Activated CD8-positive, alpha-beta memory T cell treated with anti-CD3 and anti-CD28 coated beads, Interleukin-2, amount 10 ng/mL, durations not matched to agents 7 days and 5 days (primary cell): ENCODE measurements around the gene RBM38. TPM values are rescaled to one million over a fixed set of nuclear protein-coding genes. Genes with fewer than 3 reads are reported as not detected.

Experiments
- ATAC-seq: fragments of 150-1000 bp; cut with Tn5 transposase; one replicate; pipeline ENCODE4 v1.10.0; 2021; ENCODE audit warnings: moderate library complexity
- CTCF ChIA-PET: fragments of 350-600 bp; sonication (Branson Sonifier 250); formaldehyde crosslinking; loops from one replicate; lab custom pipeline; 2021; ENCODE audit warnings: antibody characterized with exemption; lab: Charles Lee
- DNase-seq: peaks from one replicate; pipeline ENCODE4 v3.0.0-alpha.2; 2020
- H3K27ac Mint-ChIP-seq: one replicate; pipeline ENCODE4 v1.8.0; 2021; ENCODE audit warnings: mild to moderate bottlenecking, mixed read lengths
- H3K27me3 Mint-ChIP-seq: one replicate; pipeline ENCODE4 v1.8.0; 2021; ENCODE audit warnings: mixed read lengths
- H3K36me3 Mint-ChIP-seq: one replicate; pipeline ENCODE4 v1.8.0; 2021; ENCODE audit warnings: mild to moderate bottlenecking, mixed read lengths
- H3K4me1 Mint-ChIP-seq: one replicate; pipeline ENCODE4 v1.8.0; 2021; ENCODE audit warnings: mixed read lengths
- H3K4me3 Mint-ChIP-seq: one replicate; pipeline ENCODE4 v1.8.0; 2021; ENCODE audit warnings: mild to moderate bottlenecking, moderate library complexity, mixed read lengths
- H3K9me3 Mint-ChIP-seq: one replicate; pipeline ENCODE4 v1.8.0; 2022; ENCODE audit warnings: low read depth, mixed read lengths
- total RNA-seq, 2 experiments: library from RNA; stranded (reverse); gene quantifications; one replicate each; pipeline ENCODE4 v1.2.3, GENCODE V29; 2021

RBM38 gene
- total RNA-seq, 2 experiments from 2014 or later: 74.8 to 91.9 TPM

DNA sequence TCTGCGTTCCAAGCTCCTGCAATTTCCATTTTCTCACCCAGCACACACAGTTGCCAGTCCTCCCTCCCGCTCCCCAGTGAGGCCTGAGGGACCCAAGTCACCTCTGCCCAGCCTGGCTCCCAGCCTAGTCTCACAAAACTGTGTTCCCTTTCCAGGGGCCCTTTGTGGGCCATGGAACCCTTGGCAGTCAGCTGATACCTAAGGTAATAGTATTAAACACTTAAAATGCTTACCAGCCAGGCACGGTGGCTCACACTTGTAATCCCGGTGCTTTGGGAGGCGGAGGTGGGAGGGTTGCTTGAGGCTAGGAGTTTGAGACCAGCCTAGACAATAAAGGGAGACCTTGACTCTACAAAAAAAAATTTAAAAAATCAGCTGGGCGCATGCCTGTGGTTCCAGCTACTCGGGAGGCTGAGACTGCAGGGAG lies 3.2 kb upstream of the RBM38 start:
- Mint-ChIP-seq H3K9me3 (no peaks in the 10 kb centered on the region), H3K4me3 (no peak overlapping the region), H3K36me3 (peaks cover 8% of the 10 kb centered on the region), H3K4me1 (peaks cover 23% of the 10 kb centered on the region), H3K27me3 (no peaks in the 10 kb centered on the region), H3K27ac (no peak overlapping the region)
- DNase-seq (no peak), ATAC-seq (no peak)
- CTCF ChIA-PET: interaction anchor here (0.9 to 3.9 kb wide), 3 partner anchors 48 to 111 kb away, joined by 4 to 20 read pairs (median 4); no protein-coding TSS in a partner anchor

DNA sequence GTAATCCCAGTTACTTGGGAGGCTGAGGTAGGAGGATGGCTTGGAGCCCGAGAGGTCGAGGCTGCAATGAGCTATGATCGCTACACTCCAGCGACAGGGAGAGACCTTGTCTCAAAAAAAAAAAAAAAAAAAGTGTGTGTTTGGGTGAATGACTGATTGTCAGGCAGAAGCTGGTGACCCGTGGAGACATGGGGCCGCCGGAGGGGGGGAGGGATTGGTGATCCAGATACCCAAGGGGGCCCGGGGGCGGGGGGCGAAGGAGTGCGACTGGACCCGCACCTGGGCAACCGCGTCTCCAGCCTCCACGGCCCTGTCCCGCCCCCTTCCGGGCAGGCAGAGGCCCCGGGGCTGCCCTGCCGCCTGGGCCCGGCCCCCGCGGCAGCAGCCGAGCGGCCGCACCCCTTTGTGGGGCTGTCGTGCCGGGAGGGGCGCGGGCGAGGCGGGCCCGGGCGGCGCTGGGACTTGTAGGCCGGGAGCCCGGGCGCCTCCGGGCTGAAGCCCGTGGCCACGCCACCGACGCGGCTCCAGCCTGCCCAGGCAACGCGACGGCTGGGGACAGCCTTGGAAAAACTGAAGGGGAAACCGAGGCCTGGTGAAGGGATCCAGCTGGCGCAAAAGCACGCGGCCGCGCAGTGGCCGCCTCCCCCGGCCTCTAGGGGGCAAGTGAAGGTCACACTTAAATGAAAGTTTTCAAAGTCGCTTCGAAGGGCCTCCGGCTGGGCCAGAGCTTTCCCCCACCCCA lies 2.1 kb upstream of the RBM38 start:
- Mint-ChIP-seq H3K4me3 (peak overlapping the region; percentile 71), H3K9me3 (no peaks in the 10 kb centered on the region), H3K36me3 (peaks cover 19% of the 10 kb centered on the region), H3K4me1 (peaks cover 28% of the 10 kb centered on the region), H3K27me3 (no peaks in the 10 kb centered on the region), H3K27ac (peak overlapping the region; percentile 93)
- CTCF ChIA-PET: interaction anchor here (0.6 to 3.9 kb wide), 14 partner anchors 7 to 1020 kb away, joined by 3 to 20 read pairs (median 4); no protein-coding TSS in a partner anchor
- ATAC-seq (peak; percentile 12), DNase-seq (peak; percentile 67)

DNA sequence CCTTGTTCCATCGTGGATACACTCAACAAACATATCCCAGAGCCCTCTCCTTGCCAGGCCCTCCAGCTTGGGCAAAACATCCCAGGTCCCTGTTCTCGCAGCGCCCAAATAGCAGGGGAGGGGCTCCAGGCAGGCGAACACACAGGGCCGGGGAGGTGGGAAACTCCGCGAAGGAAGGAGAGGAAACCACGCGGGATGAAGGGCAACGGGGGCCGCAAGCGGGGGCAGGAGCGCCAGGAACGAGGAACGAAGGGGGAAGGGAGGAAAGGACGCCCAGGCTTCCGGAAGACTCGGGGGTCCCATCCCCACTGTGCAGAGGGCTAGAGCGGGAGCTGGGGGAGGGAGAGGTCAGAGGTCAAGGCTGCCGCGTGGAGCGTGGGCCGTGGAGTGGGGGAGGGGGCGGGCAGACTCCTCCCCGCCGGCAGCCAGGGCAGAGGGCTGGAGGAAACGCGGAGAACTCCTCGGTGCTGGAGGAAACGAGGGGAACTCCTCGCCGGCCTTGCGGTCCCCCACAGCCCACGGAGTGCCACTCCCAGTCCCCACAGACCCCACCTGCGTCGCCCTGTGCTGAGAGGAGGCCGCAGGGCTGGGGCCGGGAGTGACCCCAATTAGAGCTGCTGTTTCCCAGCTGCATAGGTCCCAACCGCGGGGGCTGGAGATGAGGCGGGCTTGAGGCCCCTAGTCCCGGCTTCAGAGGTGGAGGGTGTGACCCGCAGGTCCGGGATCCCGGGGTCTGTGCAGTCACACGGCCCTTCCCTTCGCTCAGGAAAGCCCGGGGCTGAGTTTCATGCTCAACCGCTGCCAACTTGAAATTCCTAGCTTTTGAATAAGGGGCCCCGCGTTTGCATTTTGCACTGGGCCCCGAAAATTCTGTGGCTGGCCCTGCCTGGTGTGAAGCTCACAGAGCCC lies 1.2 kb upstream of the RBM38 start:
- no peaks in the 10 kb centered on the region for H3K9me3 Mint-ChIP-seq
- peaks cover 26% of the 10 kb centered on the region for H3K36me3 Mint-ChIP-seq
- no peaks in the 10 kb centered on the region for H3K27me3 Mint-ChIP-seq
- peak overlapping the region; percentile 93 for H3K27ac Mint-ChIP-seq
- H3K4me1 Mint-ChIP-seq: peaks cover 34% of the 10 kb centered on the region
- H3K4me3 Mint-ChIP-seq: peak overlapping the region; percentile 71
- DNase-seq: peak; percentile 75
- no peak for ATAC-seq
- CTCF ChIA-PET: interaction anchor here (0.6 to 3.9 kb wide), 15 partner anchors 8 to 230 kb away, joined by 3 to 20 read pairs (median 4); partner anchors contain the start of gene ZBP1

DNA sequence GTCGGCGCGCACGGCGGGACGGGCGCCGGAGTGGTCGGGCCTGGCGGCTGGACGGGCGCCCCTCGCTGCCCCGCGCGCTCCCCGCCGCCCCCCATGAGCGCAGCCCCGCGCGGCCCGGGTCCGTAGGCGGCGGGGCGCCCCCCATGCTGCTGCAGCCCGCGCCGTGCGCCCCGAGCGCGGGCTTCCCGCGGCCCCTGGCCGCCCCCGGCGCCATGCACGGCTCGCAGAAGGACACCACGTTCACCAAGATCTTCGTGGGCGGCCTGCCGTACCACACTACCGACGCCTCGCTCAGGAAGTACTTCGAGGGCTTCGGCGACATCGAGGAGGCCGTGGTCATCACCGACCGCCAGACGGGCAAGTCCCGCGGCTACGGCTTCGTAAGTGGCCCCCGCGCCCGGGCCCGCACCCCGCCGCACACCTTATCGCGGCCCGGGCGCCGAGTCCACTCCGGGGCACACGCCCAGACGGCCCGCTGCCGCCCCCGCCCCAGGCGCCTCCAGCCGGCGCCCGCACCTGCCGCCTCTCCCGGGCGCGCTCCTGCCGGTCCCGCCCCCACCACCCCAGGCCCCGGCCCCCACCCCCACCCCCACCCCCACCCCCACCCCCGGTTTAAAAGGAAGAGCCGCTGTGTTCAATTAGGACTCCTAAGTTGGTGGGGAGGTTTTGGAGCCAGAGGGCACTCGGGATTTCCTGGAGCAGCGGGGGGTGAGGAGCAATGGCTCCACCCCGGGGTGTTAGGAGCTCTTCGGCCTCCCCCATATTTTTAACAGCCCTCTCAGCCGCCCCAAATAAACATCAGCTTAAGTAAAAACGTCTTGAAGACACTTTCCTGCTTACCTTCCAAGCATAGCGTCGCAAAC lies 474 bp downstream of the RBM38 start:
- Mint-ChIP-seq H3K36me3 (peaks cover 40% of the 10 kb centered on the region), H3K4me1 (peaks cover 47% of the 10 kb centered on the region), H3K4me3 (peak overlapping the region; percentile 78), H3K27me3 (no peaks in the 10 kb centered on the region), H3K9me3 (no peaks in the 10 kb centered on the region), H3K27ac (peak overlapping the region; percentile 90)
- CTCF ChIA-PET: interaction anchor here (0.7 to 3.9 kb wide), 11 partner anchors 10 to 228 kb away, joined by 3 to 24 read pairs (median 7); partner anchors contain the start of gene ZBP1
- ATAC-seq (peak; percentile 5), DNase-seq (peak; percentile 58)

DNA sequence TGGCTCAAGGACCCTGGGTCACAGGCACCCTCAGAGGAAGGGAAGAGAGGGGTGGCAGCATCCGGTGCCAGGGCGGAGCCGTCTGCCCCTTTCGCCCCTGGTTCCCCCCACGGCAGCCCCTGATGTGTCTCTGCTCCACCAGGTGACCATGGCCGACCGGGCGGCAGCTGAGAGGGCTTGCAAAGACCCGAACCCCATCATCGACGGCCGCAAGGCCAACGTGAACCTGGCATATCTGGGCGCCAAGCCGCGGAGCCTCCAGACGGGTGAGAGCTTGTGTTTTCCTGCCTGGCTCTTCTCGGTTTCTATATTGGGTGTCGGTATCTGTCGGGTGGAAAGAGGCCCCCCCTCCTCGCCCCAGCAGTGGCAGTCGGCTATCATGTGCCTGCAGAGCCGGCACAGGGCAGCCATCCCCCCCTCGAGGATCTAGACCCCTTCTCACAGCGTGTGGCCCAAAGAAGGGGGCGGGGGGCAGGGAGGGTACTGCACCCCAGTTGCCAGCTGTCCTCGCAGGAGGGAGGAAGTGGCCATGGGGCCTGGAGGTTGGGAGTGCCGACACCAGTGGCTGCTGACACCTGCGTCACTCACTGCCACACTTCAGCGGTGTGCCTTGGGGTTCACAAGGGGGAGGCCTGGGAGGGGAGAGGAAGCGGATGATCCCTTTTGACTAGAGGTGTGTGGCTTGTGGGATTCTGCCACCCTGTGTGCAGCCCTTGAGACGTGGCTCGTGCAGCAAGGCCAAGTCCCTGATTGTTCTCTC lies 1.5 kb downstream of the RBM38 start:
- peak overlapping the region; percentile 90 for H3K27ac Mint-ChIP-seq
- ATAC-seq: peak; percentile 51
- H3K27me3 Mint-ChIP-seq: no peaks in the 10 kb centered on the region
- peaks cover 57% of the 10 kb centered on the region for H3K4me1 Mint-ChIP-seq
- H3K4me3 Mint-ChIP-seq: peak overlapping the region; percentile 78
- no peaks in the 10 kb centered on the region for H3K9me3 Mint-ChIP-seq
- peak; percentile 96 for DNase-seq
- H3K36me3 Mint-ChIP-seq: peaks cover 50% of the 10 kb centered on the region
- CTCF ChIA-PET: interaction anchor here (0.8 to 3.9 kb wide), 8 partner anchors 9 to 227 kb away, joined by 3 to 24 read pairs (median 6); partner anchors contain the start of gene ZBP1

DNA sequence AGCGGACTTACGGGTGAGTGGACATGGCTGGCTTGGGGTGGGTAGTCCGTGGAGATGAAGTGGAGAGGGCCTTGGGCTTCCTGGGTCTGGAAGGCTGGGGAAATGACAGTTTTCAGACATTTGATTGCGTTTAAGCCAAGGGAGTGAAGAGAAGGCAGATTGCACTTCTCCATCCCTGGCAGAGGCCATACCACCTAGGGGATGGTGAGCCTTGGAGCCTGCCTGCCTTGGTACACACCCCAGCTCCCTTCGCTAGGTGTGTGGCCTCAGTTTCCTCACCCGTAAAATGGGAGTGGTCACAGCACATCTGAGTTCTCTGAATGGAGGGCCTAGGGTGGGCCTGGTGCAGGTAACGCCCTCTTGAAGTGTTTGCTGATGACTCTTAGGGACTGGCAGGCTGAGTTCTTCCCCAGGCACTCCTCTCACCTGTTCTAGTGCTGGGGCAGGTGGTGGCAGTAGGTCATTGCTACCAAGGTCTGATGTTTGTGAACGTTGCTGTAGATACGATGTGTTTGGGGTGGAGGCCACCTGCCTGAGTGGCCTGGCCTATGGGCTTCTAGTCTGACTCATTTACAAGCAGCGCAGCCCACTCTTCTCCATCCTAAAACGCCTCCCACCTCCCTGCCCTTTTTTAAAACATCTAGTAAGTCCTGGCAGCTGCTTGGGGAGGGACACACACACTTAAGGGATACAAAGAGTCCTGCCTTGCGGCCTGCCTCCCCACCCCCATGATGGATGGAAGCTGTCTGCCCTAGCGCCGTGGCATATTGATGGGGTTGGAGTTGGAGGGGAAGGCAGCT lies 2.3 kb downstream of the RBM38 start:
- H3K4me1 Mint-ChIP-seq: peaks cover 64% of the 10 kb centered on the region
- DNase-seq (no peak), ATAC-seq (no peak)
- peak overlapping the region; percentile 78 for H3K4me3 Mint-ChIP-seq
- H3K27me3 Mint-ChIP-seq: no peaks in the 10 kb centered on the region
- CTCF ChIA-PET: interaction anchor here (0.8 to 3.9 kb wide), 6 partner anchors 8 to 226 kb away, joined by 3 to 24 read pairs (median 6); partner anchors contain the start of gene ZBP1
- no peaks in the 10 kb centered on the region for H3K9me3 Mint-ChIP-seq
- H3K27ac Mint-ChIP-seq: peak overlapping the region; percentile 90
- H3K36me3 Mint-ChIP-seq: peaks cover 55% of the 10 kb centered on the region

DNA sequence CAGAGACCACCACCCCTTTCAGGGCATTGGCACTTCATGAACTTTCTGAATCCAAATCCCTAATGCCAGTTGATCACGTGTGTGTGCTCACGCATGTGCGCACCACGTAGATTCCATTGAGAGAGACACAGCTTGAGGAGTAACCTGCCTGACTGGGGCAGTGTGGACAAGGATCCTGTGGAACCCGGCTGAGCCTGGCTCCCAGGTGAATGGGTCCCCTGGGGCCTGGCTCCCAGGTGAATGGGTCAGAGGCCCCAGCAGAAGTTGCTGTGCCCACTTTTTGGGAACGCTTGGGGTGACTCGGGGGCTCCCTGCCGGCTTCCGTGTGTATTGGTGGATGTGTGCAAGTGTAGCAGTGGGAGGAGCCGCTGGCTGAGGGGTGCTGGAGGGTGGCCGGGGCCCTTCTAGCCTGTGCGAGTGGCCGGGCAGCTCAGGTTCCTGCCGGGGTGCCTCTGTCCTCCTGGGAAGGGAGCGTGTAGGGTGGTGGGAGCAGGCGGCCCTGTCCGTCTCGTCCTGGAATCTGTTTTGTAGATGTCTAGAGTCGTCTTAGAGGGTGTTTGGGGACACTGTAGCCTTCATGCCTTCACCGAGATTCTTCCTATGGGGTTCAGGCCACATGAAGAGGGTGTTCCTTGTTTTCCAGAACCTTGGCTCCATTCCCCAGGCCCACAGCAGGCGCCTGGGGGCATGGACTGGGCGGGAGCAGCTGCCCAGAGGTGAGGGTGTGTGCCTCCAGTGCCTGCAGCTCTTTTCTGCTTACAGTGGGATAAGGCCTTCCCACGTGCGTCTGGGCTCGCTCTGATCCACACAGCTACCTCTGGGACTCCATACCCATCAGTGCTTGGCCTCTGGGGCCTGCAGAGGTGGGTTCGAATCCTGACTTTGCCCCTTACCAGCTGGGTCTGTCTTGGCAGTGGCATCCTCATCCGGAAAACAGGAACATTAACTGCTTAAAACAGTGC lies 3.2 kb downstream of the RBM38 start:
- H3K36me3 Mint-ChIP-seq: peaks cover 63% of the 10 kb centered on the region
- H3K4me1 Mint-ChIP-seq: peaks cover 71% of the 10 kb centered on the region
- no peak for DNase-seq
- ATAC-seq: no peak
- H3K27ac Mint-ChIP-seq: no peak overlapping the region
- no peaks in the 10 kb centered on the region for H3K27me3 Mint-ChIP-seq
- no peaks in the 10 kb centered on the region for H3K9me3 Mint-ChIP-seq
- peak overlapping the region; percentile 78 for H3K4me3 Mint-ChIP-seq
- CTCF ChIA-PET: interaction anchor here (1.0 kb wide), 1 partner anchor 104 kb away, joined by 3 read pairs; no protein-coding TSS in a partner anchor

DNA sequence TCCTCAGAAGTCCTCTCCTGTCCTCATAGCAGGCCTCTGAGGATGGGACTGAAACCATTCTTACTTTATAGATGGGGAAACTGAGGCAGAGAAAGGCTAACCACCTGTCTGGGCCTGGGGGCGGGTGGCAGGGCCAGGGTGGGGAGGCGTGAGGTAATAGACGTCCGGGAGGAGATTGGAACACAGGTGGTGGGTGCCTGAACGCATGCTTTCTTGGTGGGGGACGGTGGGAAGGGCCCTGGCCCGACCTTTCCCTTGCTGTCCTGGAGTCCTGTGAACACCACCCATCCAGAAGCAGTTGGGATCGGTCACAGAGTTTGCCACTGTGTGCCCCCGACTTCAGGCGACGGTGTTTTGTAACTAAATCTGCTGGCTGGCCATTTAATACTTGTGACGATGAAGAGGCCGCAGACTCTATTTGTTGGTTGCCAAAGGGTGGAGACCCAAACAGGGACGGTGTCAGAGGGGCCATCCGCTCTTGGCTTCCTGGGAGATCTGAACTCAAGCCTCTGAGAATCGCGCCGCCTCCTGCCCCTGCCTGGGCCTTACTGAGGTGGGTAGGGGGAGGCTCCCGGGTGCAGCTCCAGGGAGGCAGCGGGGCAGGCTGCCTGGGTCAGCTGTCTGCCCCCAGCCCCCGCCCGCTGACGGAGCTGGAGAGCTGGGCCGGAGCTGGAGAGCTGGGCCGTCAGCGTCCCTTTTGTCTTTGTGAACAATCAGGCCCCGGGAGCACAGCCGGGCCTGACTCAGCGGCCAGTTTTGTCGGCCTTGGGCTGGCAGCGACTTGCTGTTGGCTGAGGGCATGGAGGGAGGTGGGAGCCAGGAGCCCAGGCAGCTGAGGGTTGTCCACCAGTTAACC lies 4.1 kb downstream of the RBM38 start:
- Mint-ChIP-seq H3K4me1 (peaks cover 73% of the 10 kb centered on the region), H3K36me3 (peaks cover 69% of the 10 kb centered on the region), H3K27ac (no peak overlapping the region), H3K9me3 (no peaks in the 10 kb centered on the region), H3K4me3 (no peak overlapping the region), H3K27me3 (no peaks in the 10 kb centered on the region)
- CTCF ChIA-PET: interaction anchor here (1.3 kb wide), 1 partner anchor 17 kb away, joined by 3 read pairs; no protein-coding TSS in a partner anchor
- no peak for DNase-seq
- no peak for ATAC-seq

DNA sequence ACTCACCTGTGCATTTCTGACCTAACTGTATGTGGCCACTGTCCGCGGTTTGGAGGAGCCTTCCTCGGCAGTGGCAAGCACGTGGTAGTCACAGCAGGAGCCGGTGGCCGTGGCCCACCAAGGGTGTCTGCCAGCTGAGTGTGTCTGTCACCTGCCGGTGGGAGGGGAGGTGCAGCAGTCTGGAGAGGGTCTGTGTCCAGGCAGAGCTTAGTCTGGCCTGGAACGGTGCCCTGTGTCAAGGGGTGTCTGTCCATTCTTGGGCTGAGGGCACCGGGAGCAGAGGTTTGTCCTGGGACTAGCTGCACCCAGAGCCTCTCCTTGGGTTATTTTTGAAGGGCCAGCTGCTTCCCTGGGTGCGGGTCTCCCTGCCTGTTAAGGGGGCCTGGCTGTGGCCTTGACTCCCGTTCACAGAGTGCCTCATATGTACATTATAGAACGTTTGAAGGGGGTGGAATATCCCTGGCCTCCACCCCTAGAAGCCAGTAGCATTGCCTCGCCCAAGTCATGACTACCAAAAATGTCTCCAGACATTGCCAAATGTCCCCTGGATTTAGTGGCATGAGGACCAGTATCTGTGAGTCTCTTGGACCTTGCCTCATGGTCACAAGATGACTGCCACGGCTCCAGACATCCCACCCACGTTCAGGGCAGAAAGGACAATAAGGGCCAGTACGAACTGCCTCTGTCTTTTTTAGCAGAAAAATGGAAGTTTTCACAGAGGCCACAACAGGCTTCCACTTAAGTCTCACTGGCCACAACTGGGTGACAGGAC lies 5.2 kb downstream of the RBM38 start:
- peaks cover 71% of the 10 kb centered on the region for H3K36me3 Mint-ChIP-seq
- H3K4me1 Mint-ChIP-seq: peaks cover 78% of the 10 kb centered on the region
- CTCF ChIA-PET: interaction anchor here (1.3 kb wide), 2 partner anchors 16 to 44 kb away, joined by 3 read pairs; no protein-coding TSS in a partner anchor

More for the DNA sequence above, 5.2 kb downstream of the RBM38 start:
- H3K4me3 Mint-ChIP-seq: no peak overlapping the region
- H3K9me3 Mint-ChIP-seq: no peaks in the 10 kb centered on the region
- H3K27me3 Mint-ChIP-seq: no peaks in the 10 kb centered on the region
- no peak for DNase-seq
- no peak for ATAC-seq
- no peak overlapping the region for H3K27ac Mint-ChIP-seq
